Measurements from ENCODE around the gene PHF21B.

PHF21B gene

DNA sequence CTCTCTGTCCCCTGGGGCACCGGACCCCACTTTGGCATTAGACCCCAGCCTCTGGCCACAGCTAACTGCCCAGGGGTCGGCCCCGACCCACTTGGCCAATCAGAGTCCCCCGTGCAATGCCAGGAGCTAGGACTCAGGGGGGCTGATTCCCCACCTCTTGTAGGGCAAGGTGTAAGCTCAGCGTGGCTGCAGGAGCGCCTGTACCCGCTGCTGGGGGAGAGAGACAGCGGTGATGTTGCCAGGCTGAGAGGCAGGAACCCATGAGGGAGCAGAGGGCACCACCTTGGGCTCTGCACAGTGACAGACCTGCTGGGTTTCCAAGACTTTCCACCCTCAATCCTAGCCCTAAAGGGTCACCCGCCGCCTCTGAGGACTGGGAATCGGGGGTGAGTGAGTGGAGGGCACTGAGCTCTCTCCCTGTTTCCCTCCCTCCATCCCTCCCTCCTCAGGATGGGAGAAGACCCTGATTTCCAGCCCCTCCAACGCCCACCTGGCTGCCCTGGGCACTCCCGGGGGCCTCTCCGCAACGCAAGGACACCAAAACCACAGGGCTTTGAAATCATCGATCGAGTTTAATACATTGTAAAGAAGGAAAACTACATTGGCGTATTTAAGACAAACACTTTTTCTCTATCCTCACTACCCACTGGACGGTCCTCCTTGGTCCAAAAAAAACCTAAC is 129.1 kb downstream of the PHF21B start:
- no peak for DNase-seq (ENCODE audit: low read depth)
- TF ChIP-seq, protein P1, sequence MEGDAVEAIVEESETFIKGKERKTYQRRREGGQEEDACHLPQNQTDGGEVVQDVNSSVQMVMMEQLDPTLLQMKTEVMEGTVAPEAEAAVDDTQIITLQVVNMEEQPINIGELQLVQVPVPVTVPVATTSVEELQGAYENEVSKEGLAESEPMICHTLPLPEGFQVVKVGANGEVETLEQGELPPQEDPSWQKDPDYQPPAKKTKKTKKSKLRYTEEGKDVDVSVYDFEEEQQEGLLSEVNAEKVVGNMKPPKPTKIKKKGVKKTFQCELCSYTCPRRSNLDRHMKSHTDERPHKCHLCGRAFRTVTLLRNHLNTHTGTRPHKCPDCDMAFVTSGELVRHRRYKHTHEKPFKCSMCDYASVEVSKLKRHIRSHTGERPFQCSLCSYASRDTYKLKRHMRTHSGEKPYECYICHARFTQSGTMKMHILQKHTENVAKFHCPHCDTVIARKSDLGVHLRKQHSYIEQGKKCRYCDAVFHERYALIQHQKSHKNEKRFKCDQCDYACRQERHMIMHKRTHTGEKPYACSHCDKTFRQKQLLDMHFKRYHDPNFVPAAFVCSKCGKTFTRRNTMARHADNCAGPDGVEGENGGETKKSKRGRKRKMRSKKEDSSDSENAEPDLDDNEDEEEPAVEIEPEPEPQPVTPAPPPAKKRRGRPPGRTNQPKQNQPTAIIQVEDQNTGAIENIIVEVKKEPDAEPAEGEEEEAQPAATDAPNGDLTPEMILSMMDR (IDR thresholded peaks at IDR 0.05; ENCODE audit: control insufficient read depth, insufficient read depth, low read depth, low read length, missing control alignments), result no peak
- no peak overlapping the region for H3K4me3 ChIP-seq (ENCODE audit: control insufficient read depth, low read depth, low read length)

DNA sequence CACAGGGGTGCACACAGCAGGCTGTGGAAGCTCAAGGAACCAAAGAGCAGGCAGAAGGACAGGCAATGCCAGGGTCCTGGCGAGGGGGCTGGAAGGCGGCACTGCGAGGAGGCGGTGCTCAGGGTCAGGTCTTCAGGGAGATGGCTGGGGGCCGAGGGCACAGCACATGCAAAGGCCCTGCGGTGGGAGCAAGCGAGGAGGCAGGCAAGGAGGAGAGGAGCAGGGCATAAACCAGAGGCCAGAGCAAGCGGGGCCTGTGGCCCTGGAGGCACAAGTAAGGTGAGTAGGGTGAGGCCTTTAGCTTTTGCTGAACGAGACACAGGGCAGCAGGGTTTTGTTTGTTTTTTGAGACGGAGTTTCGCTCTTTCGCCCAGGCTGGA is 130.5 kb downstream of the PHF21B start:
- DNase-seq (ENCODE audit: low read depth), result no peak
- no peak overlapping the region for H3K4me3 ChIP-seq (ENCODE audit: control insufficient read depth, low read depth, low read length)
- TF ChIP-seq, protein P1 (IDR thresholded peaks at IDR 0.05; ENCODE audit: control insufficient read depth, insufficient read depth, low read depth, low read length, missing control alignments), result no peak

DNA sequence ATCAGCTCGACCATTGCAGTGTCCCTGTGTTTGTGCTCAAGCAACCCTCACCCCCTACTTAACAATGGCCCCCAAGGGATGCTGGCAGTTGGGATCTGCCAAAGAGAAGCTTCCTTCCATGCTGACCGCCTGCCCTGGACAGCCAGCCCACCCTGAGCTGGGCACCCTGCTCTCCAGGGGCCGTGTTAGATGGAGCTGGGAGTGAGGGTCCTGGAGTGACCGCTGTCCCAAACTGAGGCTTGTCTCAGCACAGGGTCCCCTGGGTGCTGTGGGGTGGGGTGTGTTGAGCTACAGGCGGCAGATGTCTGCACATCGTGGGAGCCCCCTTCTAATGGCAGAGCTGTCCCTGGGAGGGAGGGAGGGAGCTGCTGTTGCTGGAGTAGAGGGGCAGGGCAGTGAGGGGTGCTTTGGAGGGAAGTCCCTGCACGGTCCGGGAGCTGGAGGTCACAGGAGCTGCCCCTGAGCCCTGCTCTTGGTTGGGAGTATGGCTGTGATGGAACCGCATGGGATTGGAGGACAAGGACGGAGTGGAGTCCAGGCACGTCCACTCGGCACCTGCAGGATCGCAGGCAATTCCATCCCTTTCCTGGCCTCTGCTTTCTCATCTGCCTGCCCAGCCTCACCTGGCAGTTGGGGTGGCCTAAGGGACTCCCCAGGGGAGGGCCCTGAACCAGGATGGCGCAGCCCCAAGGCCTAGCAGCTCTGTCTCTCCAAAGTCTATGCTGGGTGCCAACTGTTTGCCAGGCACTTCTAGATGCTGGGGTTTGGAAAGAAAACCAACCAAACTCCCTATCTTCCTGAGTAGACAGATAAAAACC is 131.1 kb downstream of the PHF21B start:
- H3K4me3 ChIP-seq (ENCODE audit: control insufficient read depth, low read depth, low read length), result no peak overlapping the region
- DNase-seq (ENCODE audit: low read depth), result no peak
- TF ChIP-seq, protein P1 (IDR thresholded peaks at IDR 0.05; ENCODE audit: control insufficient read depth, insufficient read depth, low read depth, low read length, missing control alignments), result no peak

DNA sequence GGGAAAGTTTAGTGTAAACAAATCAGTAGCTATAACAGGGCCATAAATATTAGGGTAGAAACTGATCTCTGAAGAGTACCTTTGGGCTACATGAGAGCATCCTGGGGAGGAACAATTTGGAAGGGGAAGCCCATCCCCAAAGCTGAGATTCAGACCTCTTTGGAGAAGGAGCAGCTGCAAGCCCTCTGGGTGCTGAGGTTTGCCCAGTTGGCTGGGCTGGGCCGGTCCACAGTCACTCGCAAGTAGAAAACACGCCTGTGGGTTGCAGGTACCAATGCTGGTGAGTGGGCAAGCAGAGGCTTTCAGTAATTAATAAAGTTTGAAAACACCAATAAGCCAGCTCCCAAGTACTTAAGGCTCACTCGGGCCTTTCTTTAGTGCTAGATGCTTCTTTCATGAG is 132.9 kb downstream of the PHF21B start:
- no peak for DNase-seq (ENCODE audit: low read depth)
- TF ChIP-seq, protein P1 (IDR thresholded peaks at IDR 0.05; ENCODE audit: control insufficient read depth, insufficient read depth, low read depth, low read length, missing control alignments), result no peak
- no peak overlapping the region for H3K4me3 ChIP-seq (ENCODE audit: control insufficient read depth, low read depth, low read length)

DNA sequence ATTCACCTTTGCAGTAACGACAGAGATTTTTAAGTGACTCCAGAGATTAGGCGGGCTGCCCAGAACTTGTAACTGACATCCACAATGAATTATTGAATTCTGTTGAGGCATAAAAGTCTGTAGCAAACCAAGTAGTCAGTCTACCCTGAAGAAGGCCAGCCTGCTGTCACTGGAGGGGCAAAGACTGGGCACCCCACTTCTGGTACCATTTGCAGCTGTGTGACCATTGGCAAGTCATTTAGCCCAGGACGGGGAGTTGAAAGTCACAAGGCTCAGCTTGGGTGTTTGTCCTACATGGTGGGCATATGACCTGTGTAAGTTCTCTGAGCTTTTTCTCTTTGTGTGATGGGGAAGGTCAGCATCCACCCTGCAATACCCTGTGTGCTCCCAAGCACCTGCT is 138.0 kb downstream of the PHF21B start:
- no peak overlapping the region for H3K4me3 ChIP-seq (ENCODE audit: control insufficient read depth, low read depth, low read length)
- DNase-seq (ENCODE audit: low read depth), result no peak
- TF ChIP-seq, protein P1 (IDR thresholded peaks at IDR 0.05; ENCODE audit: control insufficient read depth, insufficient read depth, low read depth, low read length, missing control alignments), result no peak

DNA sequence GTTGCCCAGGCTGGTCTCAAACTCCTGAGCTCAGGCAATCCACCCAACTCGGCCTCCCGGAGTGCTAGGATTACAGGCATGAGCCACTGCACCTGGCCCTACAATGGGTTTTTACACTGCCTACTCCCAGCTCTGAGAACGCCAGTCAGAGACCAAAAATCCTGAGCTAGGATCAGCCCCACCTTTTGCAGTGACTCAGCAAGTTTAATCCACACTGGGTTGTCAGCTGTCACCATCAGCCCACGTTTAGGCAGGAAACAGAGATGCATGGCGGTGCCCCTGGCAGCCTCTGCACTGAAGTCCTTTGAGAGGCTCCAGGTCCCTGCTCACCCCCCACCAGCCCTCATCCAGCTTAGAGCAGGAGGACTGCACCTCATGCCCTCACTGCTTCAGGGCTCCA is 139.8 kb downstream of the PHF21B start:
- H3K4me3 ChIP-seq (ENCODE audit: control insufficient read depth, low read depth, low read length), result no peak overlapping the region
- TF ChIP-seq, protein P1 (IDR thresholded peaks at IDR 0.05; ENCODE audit: control insufficient read depth, insufficient read depth, low read depth, low read length, missing control alignments), result no peak
- no peak for DNase-seq (ENCODE audit: low read depth)
